HUES64 (cell line): ENCODE measurements around the gene MT1B.

Source experiments
- H3K27ac ChIP-seq: 2 replicates; pipeline ENCODE4 v1.7.0; 2013; ENCODE audit warnings: low read depth, low read length, inconsistent platforms
- H3K27me3 ChIP-seq: 2 replicates; pipeline ENCODE4 v1.6.1; 2013; ENCODE audit warnings: mild to moderate bottlenecking, low read length; ENCODE audit not compliant: insufficient read depth
- H3K36me3 ChIP-seq: 2 replicates; pipeline ENCODE4 v1.6.1; 2013; ENCODE audit warnings: mild to moderate bottlenecking, low read length; ENCODE audit not compliant: insufficient read depth
- H3K4me1 ChIP-seq: 2 replicates; pipeline ENCODE4 v1.6.1; 2013; ENCODE audit warnings: mild to moderate bottlenecking, low read length, moderate library complexity; ENCODE audit not compliant: insufficient read depth
- H3K4me3 ChIP-seq: 2 replicates; pipeline ENCODE4 v1.5.1; 2013; ENCODE audit warnings: mild to moderate bottlenecking, low read length, moderate library complexity
- H3K9ac ChIP-seq: 2 replicates; pipeline ENCODE4 v1.6.1; 2013; ENCODE audit warnings: mild to moderate bottlenecking, low read depth, low read length
- H3K9me3 ChIP-seq: 2 replicates; pipeline ENCODE4 v1.6.1; 2013; ENCODE audit warnings: low read depth, low read length; ENCODE audit not compliant: insufficient read depth
- WGBS: fragments of 150-250, 120-280 bp; methylation state at CpG from one replicate; pipeline ENCODE4 v1.1.7; 2013; ENCODE audit warnings: missing lambda C conversion rate; 5-methylcytosine and 5-hydroxymethylcytosine counted together

MT1B gene

DNA sequence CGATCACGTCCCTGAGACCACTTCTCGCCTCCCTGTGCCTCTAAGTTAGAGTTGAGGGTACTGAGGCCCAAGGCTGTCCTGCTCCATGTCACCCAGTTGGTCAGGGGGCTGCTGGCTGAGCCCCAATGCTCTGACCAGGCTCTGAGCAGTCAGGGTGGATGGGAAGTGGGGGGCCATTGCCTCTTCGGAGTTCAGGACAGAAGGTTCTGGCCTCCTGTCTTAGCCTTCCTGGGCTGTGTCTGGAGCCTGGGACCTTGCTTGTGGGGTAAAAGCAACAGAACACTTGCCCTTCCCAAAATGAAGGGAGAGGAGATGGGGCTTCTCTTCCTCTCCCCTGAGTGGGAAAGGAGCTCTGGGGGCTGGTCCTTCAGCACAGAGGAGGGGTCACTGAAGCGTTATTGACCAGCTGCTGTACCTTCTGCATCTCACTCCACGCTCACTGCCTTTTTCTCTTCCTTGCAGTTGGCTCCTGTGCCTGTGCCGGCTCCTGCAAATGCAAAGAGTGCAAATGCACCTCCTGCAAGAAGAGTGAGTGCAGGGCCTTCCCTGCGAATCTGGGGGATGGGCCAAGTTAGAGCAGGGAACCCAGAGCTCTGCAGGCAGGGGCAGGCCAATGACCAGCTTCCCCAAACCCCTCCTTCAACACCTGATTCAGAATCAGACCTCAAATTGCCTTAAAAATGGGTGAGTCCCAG lies 31.2 kb downstream of the MT1B start:
- H3K4me3 ChIP-seq: peak overlapping the region; percentile 69
- no peaks in the 10 kb centered on the region; the same call in 1 of the 2 replicates for H3K36me3 ChIP-seq
- H3K9ac ChIP-seq: peak overlapping the region; percentile 54
- peaks cover 63% of the 10 kb centered on the region for H3K27me3 ChIP-seq
- peaks cover 18% of the 10 kb centered on the region; the same call in 1 of the 2 replicates for H3K4me1 ChIP-seq
- H3K27ac ChIP-seq: no peak overlapping the region
- WGBS: 7% methylated on average over 8 of the region's 8 CpGs
- 0 out of 2 replicates have a peak, but pooled peaks cover 4% of the 10 kb centered on the region for H3K9me3 ChIP-seq

DNA sequence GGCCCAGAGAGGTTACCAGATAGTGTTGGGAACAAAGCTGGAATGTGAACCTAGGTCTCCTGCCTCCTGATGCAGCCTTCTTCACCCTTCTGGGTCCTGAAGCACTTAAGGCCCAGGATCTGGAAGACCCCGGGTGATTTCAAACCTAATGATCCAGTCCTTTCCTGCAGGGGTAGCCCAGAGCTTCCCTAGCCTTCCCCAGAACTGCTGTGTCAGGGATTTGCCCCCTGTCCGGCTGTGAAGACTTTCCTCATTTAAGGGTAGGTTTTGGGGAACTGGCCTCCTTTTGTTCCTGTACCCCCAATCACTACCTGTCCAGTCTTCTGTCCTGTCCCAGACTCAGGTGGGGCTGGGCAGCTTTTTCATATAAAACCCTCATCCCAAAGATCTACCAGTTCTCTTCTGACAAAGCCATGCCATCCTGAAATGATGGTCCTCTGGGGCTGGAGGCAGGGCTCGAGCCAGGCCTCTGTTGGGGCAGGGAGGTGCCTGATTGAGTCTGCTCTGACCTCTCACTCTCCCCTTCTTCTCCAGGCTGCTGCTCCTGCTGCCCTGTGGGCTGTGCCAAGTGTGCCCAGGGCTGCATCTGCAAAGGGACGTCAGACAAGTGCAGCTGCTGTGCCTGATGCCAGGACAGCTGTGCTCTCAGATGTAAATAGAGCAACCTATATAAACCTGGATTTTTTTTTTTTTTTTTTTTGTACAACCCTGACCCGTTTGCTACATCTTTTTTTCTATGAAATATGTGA lies 31.9 kb downstream of the MT1B start:
- Histone ChIP-seq H3K9me3 (0 out of 2 replicates have a peak, but pooled peaks cover 4% of the 10 kb centered on the region), H3K36me3 (no peaks in the 10 kb centered on the region; the same call in 1 of the 2 replicates), H3K27ac (no peak overlapping the region), H3K27me3 (peaks cover 57% of the 10 kb centered on the region), H3K4me3 (peak overlapping the region; percentile 69; the same call in 1 of the 2 replicates), H3K4me1 (peaks cover 18% of the 10 kb centered on the region; the same call in 1 of the 2 replicates), H3K9ac (no peak overlapping the region)
- WGBS: 78% methylated on average over 4 of the region's 5 CpGs

DNA sequence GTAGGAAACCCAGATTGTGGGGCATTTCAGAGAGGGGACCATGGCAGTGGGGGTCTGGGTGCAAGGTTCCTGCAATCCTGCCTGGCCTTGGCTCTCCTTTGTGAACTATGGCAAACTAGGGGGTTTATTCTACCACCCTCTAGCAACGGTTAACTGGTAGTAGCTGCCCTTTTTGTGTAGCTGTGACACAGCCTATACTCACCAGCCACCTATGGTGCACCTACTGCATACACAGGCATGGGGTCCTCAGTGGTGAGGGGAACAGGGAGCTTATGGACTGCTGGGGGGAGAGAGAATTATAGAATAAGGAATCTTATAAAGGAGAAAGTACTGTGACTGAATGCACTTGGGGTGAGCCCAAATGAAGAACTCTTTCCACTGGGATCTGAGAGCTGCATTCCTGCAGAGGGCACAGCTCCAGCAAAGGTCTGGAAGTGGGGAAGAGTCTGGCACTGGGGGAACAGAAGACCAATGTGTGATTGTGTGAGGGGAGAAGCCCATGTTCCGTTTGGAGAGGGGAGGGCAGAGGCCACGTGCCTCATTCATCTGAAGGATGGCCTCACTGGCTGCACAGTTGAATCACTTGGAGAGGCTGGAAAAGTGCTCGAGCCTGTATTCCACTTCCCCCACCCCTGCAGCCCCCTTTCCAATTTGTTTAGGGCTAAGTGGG lies 32.7 kb downstream of the MT1B start:
- Histone ChIP-seq H3K4me3 (no peak overlapping the region), H3K9me3 (0 out of 2 replicates have a peak, but pooled peaks cover 4% of the 10 kb centered on the region), H3K36me3 (no peaks in the 10 kb centered on the region; the same call in 1 of the 2 replicates), H3K4me1 (peaks cover 21% of the 10 kb centered on the region; the same call in 1 of the 2 replicates), H3K9ac (no peak overlapping the region), H3K27me3 (peaks cover 50% of the 10 kb centered on the region), H3K27ac (no peak overlapping the region)
- 66% methylated on average over 4 of the region's 4 CpGs for WGBS

DNA sequence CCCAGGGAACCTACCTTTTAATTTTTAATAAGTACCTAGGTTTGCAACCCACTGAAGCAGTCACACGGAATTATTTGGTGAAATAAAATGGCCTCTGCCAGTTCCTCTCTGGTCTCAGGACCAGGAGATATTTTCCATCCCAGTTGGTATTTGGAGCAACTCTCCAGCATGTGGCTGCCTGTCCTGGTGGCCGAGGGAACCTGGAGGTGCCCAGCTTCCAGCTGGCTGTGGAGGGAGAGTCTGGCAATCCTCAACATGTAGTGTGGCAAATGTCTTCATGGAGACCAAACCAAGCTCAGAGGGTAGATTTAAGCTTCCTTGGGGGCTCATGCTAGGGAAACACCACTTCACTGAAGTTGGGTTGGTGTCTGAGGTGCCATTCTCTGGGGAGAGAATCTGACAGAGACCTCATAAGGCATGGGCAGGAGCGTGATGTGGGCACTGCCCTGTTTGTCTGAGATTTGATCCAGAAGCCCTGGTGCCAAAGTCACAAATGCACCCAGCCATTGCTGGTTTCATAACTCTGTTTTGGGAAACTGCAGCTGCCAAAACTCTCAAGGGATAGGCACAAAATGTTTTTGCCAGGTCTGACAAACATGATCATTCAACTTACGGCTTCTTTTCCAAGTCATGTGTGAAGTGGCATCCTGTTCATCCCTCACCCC lies 33.4 kb downstream of the MT1B start:
- H3K4me1 ChIP-seq: peaks cover 24% of the 10 kb centered on the region; the same call in 1 of the 2 replicates
- 94% methylated on average over 4 of the region's 4 CpGs for WGBS

DNA sequence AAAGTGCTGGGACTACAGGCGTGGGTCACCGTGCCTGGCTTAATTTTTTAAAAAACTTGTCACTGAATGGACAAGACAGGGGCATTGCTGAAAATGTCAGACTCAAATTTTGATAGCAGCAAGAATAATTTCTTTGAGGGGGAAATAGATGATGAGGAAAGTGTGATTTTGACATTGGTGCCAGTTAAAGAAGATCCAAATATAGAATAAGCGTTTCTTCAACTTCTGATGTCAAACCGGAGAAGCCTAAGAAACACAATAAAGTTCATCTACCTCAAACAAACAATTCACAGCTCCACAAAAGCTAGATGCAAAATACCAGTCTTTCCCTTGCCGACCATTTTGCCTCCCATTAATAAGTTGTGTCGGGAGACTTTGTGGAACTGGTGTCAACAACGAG lies 35.1 kb downstream of the MT1B start:
- Histone ChIP-seq H3K4me3 (no peak overlapping the region), H3K36me3 (no peaks in the 10 kb centered on the region; the same call in 1 of the 2 replicates), H3K27ac (no peak overlapping the region), H3K9ac (no peak overlapping the region), H3K27me3 (peaks cover 26% of the 10 kb centered on the region), H3K9me3 (0 out of 2 replicates have a peak, but pooled peaks cover 4% of the 10 kb centered on the region), H3K4me1 (peaks cover 19% of the 10 kb centered on the region; the same call in 1 of the 2 replicates)
- WGBS: 97% methylated on average over 7 of the region's 7 CpGs

More for the DNA sequence above, 33.4 kb downstream of the MT1B start:
- peaks cover 43% of the 10 kb centered on the region for H3K27me3 ChIP-seq
- H3K27ac ChIP-seq: no peak overlapping the region
- H3K4me3 ChIP-seq: no peak overlapping the region
- H3K9me3 ChIP-seq: 0 out of 2 replicates have a peak, but pooled peaks cover 4% of the 10 kb centered on the region
- no peaks in the 10 kb centered on the region; the same call in 1 of the 2 replicates for H3K36me3 ChIP-seq
- H3K9ac ChIP-seq: no peak overlapping the region

DNA sequence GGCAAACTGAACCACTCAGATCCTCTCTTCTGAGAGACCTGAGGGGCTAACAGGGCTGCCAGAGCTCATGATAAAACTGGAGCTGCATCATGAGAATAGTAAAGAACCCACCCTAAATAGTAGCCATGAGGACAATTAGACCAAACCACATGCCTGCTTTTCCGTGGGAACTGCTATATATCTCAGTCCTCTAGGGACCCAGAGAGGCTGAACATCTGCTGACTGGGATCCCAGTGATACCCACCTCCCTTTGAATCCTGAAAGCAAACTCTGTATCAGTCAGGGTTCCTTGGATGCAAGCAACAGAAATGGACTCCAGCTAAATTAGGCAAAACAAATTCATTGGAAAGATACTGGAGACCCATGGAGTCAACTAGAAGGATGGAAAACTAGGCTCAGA lies 37.1 kb downstream of the MT1B start:
- H3K36me3 ChIP-seq: no peaks in the 10 kb centered on the region; the same call in 1 of the 2 replicates
- WGBS: 47% methylated on average over 1 of the region's 1 CpG
- H3K4me1 ChIP-seq: 0 out of 2 replicates have a peak, but pooled peaks cover 6% of the 10 kb centered on the region
- H3K9ac ChIP-seq: no peak overlapping the region
- no peak overlapping the region for H3K27ac ChIP-seq
- 0 out of 2 replicates have a peak, but pooled peaks cover 4% of the 10 kb centered on the region for H3K9me3 ChIP-seq
- H3K4me3 ChIP-seq: no peak overlapping the region
- peaks cover 7% of the 10 kb centered on the region; the same call in 1 of the 2 replicates for H3K27me3 ChIP-seq

DNA sequence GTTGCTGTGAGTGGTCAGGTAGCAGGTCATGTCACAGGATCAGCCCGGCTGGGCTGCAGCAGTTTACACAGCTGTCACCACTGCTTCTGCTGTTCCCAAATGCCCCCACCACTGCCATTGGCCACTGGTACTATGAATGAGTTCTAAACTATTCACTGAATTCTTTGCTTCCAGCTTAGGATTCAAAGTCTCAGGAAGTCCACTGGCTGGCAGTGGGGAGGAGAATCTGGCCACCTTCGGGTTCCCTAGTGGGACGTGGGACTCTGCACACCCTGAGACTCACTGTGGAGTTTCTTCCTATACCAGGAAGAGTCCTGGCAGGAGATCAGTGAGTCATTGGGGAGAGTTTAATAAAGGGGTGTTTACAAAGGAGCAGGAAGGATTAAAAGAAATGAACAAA lies 37.5 kb downstream of the MT1B start:
- H3K27ac ChIP-seq: no peak overlapping the region
- WGBS: 77% methylated on average over 3 of the region's 3 CpGs

DNA sequence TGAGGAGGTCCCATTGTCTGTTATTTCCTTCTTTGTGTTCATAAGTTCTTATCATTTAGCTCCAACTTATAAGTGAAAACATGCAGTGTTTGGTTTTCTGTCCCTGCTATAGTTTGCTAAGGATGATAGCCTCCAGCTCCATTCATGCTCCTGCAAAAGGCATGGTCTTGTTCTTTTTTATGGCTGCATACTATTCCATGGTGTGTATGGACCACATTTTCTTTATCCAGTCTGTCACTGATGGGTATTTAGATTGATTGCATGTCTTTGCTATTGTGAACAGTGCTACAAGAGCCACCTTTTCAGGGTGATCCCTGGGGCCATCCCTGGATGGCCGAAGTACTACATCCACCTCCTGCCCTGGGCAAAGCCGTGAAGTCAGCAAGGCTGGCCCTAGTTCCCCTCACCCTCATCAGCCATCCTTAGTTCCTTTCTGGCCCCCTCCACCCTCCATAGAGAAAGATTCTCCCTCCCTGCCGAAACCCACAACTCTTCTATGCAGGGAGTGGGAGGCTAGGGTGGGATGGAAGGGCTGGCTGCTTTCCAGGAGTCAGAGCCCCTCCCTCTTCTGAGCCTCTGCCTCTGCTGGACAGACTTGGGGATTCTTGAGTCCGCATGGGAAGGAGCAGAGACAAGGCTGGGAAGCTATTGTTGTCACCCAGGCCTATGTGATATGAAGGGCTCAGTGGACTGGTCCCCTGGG lies 38.9 kb downstream of the MT1B start:
- H3K36me3 ChIP-seq: no peaks in the 10 kb centered on the region
- H3K9me3 ChIP-seq: 0 out of 2 replicates have a peak, but pooled peaks cover 4% of the 10 kb centered on the region
- no peak overlapping the region for H3K4me3 ChIP-seq
- H3K27ac ChIP-seq: no peak overlapping the region
- 95% methylated on average over 3 of the region's 4 CpGs for WGBS
- H3K27me3 ChIP-seq: no peaks in the 10 kb centered on the region
- H3K4me1 ChIP-seq: 0 out of 2 replicates have a peak, but pooled peaks cover 6% of the 10 kb centered on the region
- H3K9ac ChIP-seq: no peak overlapping the region

More for the DNA sequence above, 37.5 kb downstream of the MT1B start:
- Histone ChIP-seq H3K9me3 (0 out of 2 replicates have a peak, but pooled peaks cover 4% of the 10 kb centered on the region), H3K27me3 (0 out of 2 replicates have a peak, but pooled peaks cover 7% of the 10 kb centered on the region), H3K9ac (no peak overlapping the region), H3K4me1 (0 out of 2 replicates have a peak, but pooled peaks cover 6% of the 10 kb centered on the region), H3K4me3 (no peak overlapping the region), H3K36me3 (no peaks in the 10 kb centered on the region; the same call in 1 of the 2 replicates)

DNA sequence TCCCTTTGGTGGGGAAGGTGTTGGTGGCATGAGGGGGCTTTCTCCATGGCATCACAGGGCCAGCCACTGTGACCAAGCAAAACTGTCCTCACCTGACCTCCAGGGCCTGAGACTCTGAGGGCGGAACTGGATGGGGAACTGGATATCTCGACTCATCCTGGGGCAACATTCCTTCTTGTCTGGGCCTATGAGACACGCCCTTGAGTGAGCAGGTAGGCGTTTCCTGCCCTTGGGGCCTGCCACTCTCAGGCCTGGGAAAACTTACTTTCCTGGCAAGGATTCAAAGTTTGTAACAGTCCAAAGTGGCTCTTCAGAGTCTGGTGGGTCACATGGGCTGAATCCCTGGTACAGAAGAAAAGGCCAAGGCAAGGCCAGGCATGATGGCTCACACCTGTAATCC lies 40.2 kb downstream of the MT1B start:
- H3K9me3 ChIP-seq: 0 out of 2 replicates have a peak, but pooled peaks cover 1% of the 10 kb centered on the region
- H3K27ac ChIP-seq: no peak overlapping the region
- H3K27me3 ChIP-seq: no peaks in the 10 kb centered on the region
- 77% methylated on average over 4 of the region's 4 CpGs for WGBS
- no peak overlapping the region for H3K4me3 ChIP-seq
- 0 out of 2 replicates have a peak, but pooled peaks cover 6% of the 10 kb centered on the region for H3K4me1 ChIP-seq
- no peaks in the 10 kb centered on the region for H3K36me3 ChIP-seq
- no peak overlapping the region for H3K9ac ChIP-seq

DNA sequence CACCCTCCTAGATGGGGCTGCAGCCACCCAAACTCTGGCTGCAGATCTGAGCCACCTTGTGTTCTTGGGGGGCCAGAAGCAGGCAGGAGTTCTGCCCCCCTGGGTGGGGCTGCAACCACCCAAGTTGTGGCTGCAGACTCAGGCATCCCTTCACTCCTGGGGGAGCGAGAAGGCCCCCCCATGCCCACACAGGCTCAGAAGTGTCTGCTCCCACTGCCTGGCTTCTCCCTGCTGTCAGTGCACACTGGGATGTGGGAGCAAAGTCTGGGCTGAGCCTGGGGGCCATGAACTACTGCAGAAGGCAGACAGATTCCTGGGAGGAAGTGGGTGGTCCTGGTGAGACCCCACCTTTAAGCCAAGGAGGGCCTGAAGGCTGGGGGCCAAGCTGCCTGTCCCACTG lies 43.6 kb downstream of the MT1B start:
- 89% methylated on average over 1 of the region's 1 CpG for WGBS
- no peaks in the 10 kb centered on the region for H3K27me3 ChIP-seq
- H3K27ac ChIP-seq: no peak overlapping the region
- H3K4me1 ChIP-seq: no peaks in the 10 kb centered on the region
- no peak overlapping the region for H3K9ac ChIP-seq
- H3K4me3 ChIP-seq: no peak overlapping the region
- H3K9me3 ChIP-seq: 0 out of 2 replicates have a peak, but pooled peaks cover 3% of the 10 kb centered on the region
- H3K36me3 ChIP-seq: no peaks in the 10 kb centered on the region
